ENCODE measurements around the gene PKIG.
A peak's percentile ranks its signal among the peaks of the same experiment; 100 is the strongest.
"Not testable (repeated sequence)": the region's sequence is repeated elsewhere in the genome, so short reads cannot be mapped to it uniquely, and the experiment has no call there.

PKIG gene

GRCh38 chr20:44552950-44553908 lies 29.1 kb upstream of the PKIG start:
- no peaks in the 10 kb centered on the region for H3K4me1 ChIP-seq (ENCODE audit: insufficient read depth, low read length)
- no peaks in the 10 kb centered on the region for H3K9me3 ChIP-seq (ENCODE audit: insufficient read depth, low read length, severe bottlenecking)
- TF ChIP-seq CTCF (IDR thresholded peaks at IDR 0.05; ENCODE audit: borderline replicate concordance, extremely low read depth, low read length, poor library complexity, severe bottlenecking) (no peak), EZH2 (IDR thresholded peaks at IDR 0.05; ENCODE audit: borderline replicate concordance, low read depth, low read length, severe bottlenecking) (no peak)
- no peaks in the 10 kb centered on the region for H3K79me2 ChIP-seq (ENCODE audit: insufficient read depth, low read length)
- no peak overlapping the region for H2AFZ ChIP-seq (ENCODE audit: low read depth, low read length)
- no peak overlapping the region for H3K9ac ChIP-seq (ENCODE audit: low read depth, low read length)
- H3K4me2 ChIP-seq (ENCODE audit: insufficient read depth, low read length): no peak overlapping the region
- no peak overlapping the region for H3K4me3 ChIP-seq (ENCODE audit: low read depth in 1 of 2, low read length in 2 of 2)
- H3K27me3 ChIP-seq (ENCODE audit: insufficient read depth, low read length, poor library complexity): no peaks in the 10 kb centered on the region
- no peaks in the 10 kb centered on the region for H4K20me1 ChIP-seq (ENCODE audit: insufficient read depth, low read length)
- peak; percentile 56 for ATAC-seq (ENCODE audit: insufficient read depth, low read depth)
- H3K36me3 ChIP-seq (ENCODE audit: insufficient read depth, low read length): no peaks in the 10 kb centered on the region
- no peak for DNase-seq
- no peak overlapping the region for H3K27ac ChIP-seq (ENCODE audit: low read length)

- no peaks in the 10 kb centered on the region for H3K79me2 ChIP-seq (ENCODE audit: insufficient read depth, low read length)
- no peak for ATAC-seq (ENCODE audit: insufficient read depth, low read depth)
These were observed 23.1 kb upstream of the PKIG start for GRCh38 chr20:44559302-44559701.

GRCh38 chr20:44560229-44560628 lies 22.1 kb upstream of the PKIG start:
- no peak for DNase-seq
- Histone ChIP-seq H3K27ac (ENCODE audit: low read length) (no peak overlapping the region), H3K4me2 (ENCODE audit: insufficient read depth, low read length) (no peak overlapping the region), H3K4me3 (ENCODE audit: low read depth in 1 of 2, low read length in 2 of 2) (no peak overlapping the region), H3K9me3 (ENCODE audit: insufficient read depth, low read length, severe bottlenecking) (no peaks in the 10 kb centered on the region), H3K27me3 (ENCODE audit: insufficient read depth, low read length, poor library complexity) (peaks cover 18% of the 10 kb centered on the region), H3K79me2 (ENCODE audit: insufficient read depth, low read length) (no peaks in the 10 kb centered on the region), H4K20me1 (ENCODE audit: insufficient read depth, low read length) (no peaks in the 10 kb centered on the region), H3K36me3 (ENCODE audit: insufficient read depth, low read length) (no peaks in the 10 kb centered on the region), H2AFZ (ENCODE audit: low read depth, low read length) (no peak overlapping the region), H3K4me1 (ENCODE audit: insufficient read depth, low read length) (no peaks in the 10 kb centered on the region), H3K9ac (ENCODE audit: low read depth, low read length) (no peak overlapping the region)
- TF ChIP-seq EZH2 (IDR thresholded peaks at IDR 0.05; ENCODE audit: borderline replicate concordance, low read depth, low read length, severe bottlenecking): no peak
- no peak for TF ChIP-seq CTCF (IDR thresholded peaks at IDR 0.05; ENCODE audit: borderline replicate concordance, extremely low read depth, low read length, poor library complexity, severe bottlenecking)
- ATAC-seq (ENCODE audit: insufficient read depth, low read depth): no peak

More at GRCh38 chr20:44559302-44559701, 23.1 kb upstream of the PKIG start:
- Histone ChIP-seq H3K27me3 (ENCODE audit: insufficient read depth, low read length, poor library complexity) (peaks cover 16% of the 10 kb centered on the region), H3K36me3 (ENCODE audit: insufficient read depth, low read length) (no peaks in the 10 kb centered on the region), H3K9ac (ENCODE audit: low read depth, low read length) (no peak overlapping the region), H3K4me3 (ENCODE audit: low read depth in 1 of 2, low read length in 2 of 2) (no peak overlapping the region), H3K27ac (ENCODE audit: low read length) (no peak overlapping the region), H3K4me2 (ENCODE audit: insufficient read depth, low read length) (no peak overlapping the region), H3K4me1 (ENCODE audit: insufficient read depth, low read length) (no peaks in the 10 kb centered on the region), H3K9me3 (ENCODE audit: insufficient read depth, low read length, severe bottlenecking) (no peaks in the 10 kb centered on the region), H4K20me1 (ENCODE audit: insufficient read depth, low read length) (no peaks in the 10 kb centered on the region), H2AFZ (ENCODE audit: low read depth, low read length) (no peak overlapping the region)
- no peak for DNase-seq
- TF ChIP-seq EZH2 (IDR thresholded peaks at IDR 0.05; ENCODE audit: borderline replicate concordance, low read depth, low read length, severe bottlenecking) (no peak), CTCF (IDR thresholded peaks at IDR 0.05; ENCODE audit: borderline replicate concordance, extremely low read depth, low read length, poor library complexity, severe bottlenecking) (no peak)

GRCh38 chr20:44560818-44561217 lies 21.6 kb upstream of the PKIG start:
- H4K20me1 ChIP-seq (ENCODE audit: insufficient read depth, low read length); H3K4me3 ChIP-seq (ENCODE audit: low read depth in 1 of 2, low read length in 2 of 2); H3K9ac ChIP-seq (ENCODE audit: low read depth, low read length); H2AFZ ChIP-seq (ENCODE audit: low read depth, low read length); DNase-seq; H3K4me1 ChIP-seq (ENCODE audit: insufficient read depth, low read length); H3K27ac ChIP-seq (ENCODE audit: low read length); H3K36me3 ChIP-seq (ENCODE audit: insufficient read depth, low read length); H3K79me2 ChIP-seq (ENCODE audit: insufficient read depth, low read length); ATAC-seq (ENCODE audit: insufficient read depth, low read depth); H3K4me2 ChIP-seq (ENCODE audit: insufficient read depth, low read length); H3K9me3 ChIP-seq (ENCODE audit: insufficient read depth, low read length, severe bottlenecking): not testable (repeated sequence)
- H3K27me3 ChIP-seq (ENCODE audit: insufficient read depth, low read length, poor library complexity): peaks cover 18% of the 10 kb centered on the region
